D721Med (cell line): ENCODE measurements around the gene CDH23.
A peak's percentile ranks its signal among the peaks of the same experiment; 100 is the strongest.

Experiments
- DNase-seq: peaks from one replicate; pipeline ENCODE4 v3.0.0; 2011; ENCODE audit warnings: low spot score; ENCODE audit not compliant: insufficient read length
- FAIRE-seq: peaks from 2 replicates; lab custom pipeline; 2011; peaks lifted over from hg19 to GRCh38; lab: Jason Lieb, UNC
- CTCF ChIP-seq: IDR thresholded peaks from 2 replicates; pipeline ENCODE4 v1.5.1; 2012; ENCODE audit warnings: mild to moderate bottlenecking, control low read depth; ENCODE audit not compliant: insufficient read depth; ENCODE audit errors: missing control alignments

The CDH23 gene

DNA sequence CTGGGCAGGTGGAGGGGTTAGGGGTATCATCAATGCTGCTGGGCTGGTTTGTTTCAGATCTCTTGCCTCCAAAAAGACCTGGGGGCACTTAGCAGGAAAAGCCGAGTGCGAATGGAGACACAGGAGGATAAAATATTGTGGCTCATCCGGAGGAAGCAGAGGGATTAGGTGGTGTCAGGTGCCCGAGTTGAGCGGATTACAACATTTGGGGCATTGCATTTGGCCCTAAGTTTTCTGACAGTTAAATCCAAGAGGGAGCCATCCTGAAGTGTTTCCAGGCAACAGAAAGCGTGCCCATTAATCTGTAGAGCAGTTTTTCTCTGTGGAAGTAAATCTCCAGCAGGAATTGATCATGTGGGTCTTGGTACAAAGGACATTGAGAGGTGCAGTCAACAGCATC is 85.9 kb downstream of the CDH23 start:
- no peak for FAIRE-seq
- DNase-seq, result peak; percentile 64
- TF ChIP-seq CTCF, result no peak

DNA sequence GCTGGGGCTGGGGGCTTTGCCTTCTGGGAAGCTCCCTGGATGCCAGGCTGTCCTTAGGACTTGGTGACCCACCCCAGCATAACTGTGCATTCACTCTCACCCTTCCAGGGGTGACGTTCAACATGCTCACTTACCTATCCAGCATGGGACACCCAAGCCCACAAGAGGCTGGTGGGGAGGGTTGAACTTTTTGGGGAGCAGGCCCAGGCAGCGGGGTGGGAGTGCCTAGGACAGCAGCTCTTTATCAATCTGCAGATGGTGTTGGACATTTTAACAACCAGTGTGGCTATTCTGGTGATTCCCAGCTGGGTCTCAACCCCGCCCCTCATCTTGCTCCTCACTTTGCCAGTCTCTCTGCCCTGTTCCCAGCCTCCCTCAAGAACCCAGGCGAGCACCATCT is 86.4 kb downstream of the CDH23 start:
- FAIRE-seq (no peak), DNase-seq (no peak)
- TF ChIP-seq CTCF, result no peak

DNA sequence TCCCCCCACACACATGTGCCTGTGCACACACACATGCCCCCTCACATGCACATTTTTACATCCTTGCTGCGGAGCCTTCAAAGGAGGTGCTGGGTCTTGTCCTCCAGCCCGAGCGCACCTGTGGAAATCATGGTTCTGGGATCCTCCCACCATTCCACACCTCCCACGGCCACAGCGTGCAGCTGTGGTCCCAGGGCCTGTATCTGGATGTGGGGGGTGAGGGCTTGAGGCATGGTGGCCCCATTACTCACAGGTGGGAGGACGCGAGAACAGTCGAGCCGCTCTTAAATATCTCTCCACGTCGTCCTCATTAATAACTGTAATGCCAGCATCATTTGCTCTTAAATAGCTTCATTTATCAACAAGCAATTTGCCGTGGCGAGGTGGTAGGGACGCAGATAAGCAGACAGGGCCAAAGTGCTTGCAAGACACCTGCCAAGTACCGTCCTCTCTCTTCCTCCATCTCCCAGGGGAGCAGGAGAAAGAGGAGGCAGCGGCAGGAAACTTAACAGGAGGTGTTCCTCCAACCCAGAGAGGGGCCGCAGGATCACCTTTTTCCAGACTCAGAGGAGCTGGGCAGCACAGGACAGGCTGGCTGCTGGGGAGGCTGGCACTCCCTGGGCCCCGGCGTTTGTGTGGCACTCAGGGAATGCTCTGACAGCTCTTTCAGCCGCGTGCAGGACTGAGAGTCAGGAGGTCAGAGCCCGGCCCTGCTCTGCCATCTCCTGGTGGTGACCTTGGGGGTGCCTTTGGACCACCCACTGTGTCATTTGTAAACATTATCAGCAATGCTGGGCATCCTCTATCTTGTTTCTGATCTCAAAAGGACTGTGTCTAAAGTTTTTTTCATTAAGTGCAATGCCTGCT is 87.4 kb downstream of the CDH23 start:
- DNase-seq (no peak), FAIRE-seq (no peak)
- TF ChIP-seq CTCF, result no peak

GRCh38 chr10:71486484-71487114 is 89.9 kb downstream of the CDH23 start:
- peak; percentile 46 for TF ChIP-seq CTCF
- no peak for FAIRE-seq
- DNase-seq, result no peak

GRCh38 chr10:71487726-71488125 is 91.0 kb downstream of the CDH23 start:
- TF ChIP-seq CTCF, result no peak
- FAIRE-seq (no peak), DNase-seq (no peak)

DNA sequence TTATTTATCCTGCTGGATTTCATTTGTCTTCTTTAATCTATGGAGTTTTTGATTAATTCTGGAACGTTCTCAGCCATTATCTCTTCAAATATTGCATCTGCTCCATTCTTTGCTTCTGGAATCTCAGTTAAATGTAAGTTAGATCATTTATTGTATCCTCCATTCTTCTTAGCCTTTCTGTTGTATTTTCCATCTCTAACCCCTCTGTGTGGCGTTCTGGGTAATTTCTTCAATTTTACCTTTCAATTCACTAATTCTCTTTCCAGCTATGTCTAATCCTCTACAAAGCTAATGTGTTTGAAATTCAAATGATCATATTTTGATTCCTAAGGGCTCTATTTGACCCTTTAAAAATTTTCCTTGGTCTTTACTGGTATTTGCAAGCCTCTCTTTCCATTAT is 92.4 kb downstream of the CDH23 start:
- TF ChIP-seq CTCF, result no peak
- no peak for FAIRE-seq
- DNase-seq, result no peak

DNA sequence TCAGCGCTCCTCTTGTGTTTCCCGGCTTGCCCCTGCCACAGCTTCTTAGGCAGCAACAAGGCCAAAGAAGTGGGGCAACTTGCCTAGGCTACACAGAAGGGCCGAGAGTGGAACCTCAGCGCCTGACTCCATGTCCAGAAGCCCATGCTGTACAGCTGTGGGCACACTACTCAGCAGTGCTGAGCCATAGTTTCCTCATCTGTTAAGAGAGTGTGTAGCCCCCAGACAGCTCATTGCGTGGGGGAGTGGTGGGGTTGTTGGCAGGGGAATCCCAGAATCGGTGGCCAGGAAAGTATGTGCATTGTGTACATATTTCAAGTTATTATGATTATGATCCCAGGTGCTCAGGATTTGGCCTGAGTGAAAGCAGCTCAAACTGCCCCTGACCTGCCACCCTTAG is 96.2 kb downstream of the CDH23 start:
- TF ChIP-seq CTCF, result no peak
- no peak for DNase-seq
- FAIRE-seq, result no peak
